Fibroblast of the aortic adventitia (primary cell): Measurements from ENCODE around the gene DHRS13. TPM values are rescaled to one million over a fixed set of nuclear protein-coding genes. Genes with fewer than 3 reads are reported as not detected.
"Not testable (repeated sequence)": the region's sequence is repeated elsewhere in the genome, so short reads cannot be mapped to it uniquely, and the experiment has no call there.

Experiments used
- DNase-seq: peaks from one replicate; pipeline ENCODE4 v3.0.0-alpha.2; 2010; ENCODE audit warnings: low read depth
- H3K4me3 ChIP-seq: 2 replicates; pipeline ENCODE4 v1.5.1; 2011; ENCODE audit warnings: low read depth, mild to moderate bottlenecking, control low read depth, low read length, moderate library complexity
- CTCF ChIP-seq: IDR thresholded peaks from 2 replicates; pipeline ENCODE4 v1.5.1; 2011; ENCODE audit warnings: mild to moderate bottlenecking, low read length, control low read depth, inconsistent platforms; ENCODE audit not compliant: insufficient read depth
- total RNA-seq: library from RNA; depleted of rRNA; stranded (reverse); fragments of >200 nt; gene quantifications from 2 replicates; pipeline ENCODE4 v1.2.3, GENCODE V29; 2012; ENCODE audit warnings: low replicate concordance

The DHRS13 gene
- total RNA-seq, 1 donor, result 5.6 TPM

GRCh38 chr17:28906276-28906675, 3.4 kb upstream of the DHRS13 start:
- no peak for TF ChIP-seq CTCF
- no peak for DNase-seq
- no peak overlapping the region for H3K4me3 ChIP-seq

DNA sequence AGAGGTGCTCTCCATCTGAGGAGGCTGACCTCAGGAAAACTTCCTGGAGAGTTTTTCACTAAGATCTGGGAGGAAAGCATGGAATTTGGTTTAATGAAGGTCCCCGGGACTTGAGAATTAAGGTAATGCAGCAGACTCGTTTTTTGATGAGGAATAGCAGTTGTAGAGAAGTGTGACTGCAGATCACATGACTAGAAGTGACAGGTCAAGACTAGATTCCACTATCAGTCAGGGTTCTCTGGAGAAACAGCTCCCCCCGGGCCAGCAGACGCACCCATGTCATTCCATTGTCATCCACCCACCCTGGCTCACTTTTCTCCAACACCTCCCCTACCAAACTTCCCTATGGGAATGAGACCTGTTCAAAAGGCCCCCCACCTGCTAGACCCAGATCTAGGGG, 1.9 kb upstream of the DHRS13 start:
- no peak overlapping the region for H3K4me3 ChIP-seq
- TF ChIP-seq CTCF, result no peak
- no peak for DNase-seq

DNA sequence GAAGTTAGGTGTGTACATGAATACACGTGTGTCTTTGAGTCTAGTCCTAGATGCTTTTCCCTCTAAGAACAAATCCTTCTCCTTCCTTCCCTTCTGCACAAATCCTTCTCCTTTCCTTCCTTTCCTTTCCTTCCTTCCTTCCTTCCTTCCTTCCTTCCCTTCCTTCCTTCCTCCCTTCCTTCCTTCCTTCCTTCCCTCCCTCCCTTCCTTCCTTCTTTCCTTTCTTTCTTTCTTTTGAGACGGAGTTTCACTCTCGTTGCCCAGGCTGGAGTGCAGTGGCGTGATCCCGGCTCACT, 615 bp upstream of the DHRS13 start:
- not testable (repeated sequence) for DNase-seq, H3K4me3 ChIP-seq

DNA sequence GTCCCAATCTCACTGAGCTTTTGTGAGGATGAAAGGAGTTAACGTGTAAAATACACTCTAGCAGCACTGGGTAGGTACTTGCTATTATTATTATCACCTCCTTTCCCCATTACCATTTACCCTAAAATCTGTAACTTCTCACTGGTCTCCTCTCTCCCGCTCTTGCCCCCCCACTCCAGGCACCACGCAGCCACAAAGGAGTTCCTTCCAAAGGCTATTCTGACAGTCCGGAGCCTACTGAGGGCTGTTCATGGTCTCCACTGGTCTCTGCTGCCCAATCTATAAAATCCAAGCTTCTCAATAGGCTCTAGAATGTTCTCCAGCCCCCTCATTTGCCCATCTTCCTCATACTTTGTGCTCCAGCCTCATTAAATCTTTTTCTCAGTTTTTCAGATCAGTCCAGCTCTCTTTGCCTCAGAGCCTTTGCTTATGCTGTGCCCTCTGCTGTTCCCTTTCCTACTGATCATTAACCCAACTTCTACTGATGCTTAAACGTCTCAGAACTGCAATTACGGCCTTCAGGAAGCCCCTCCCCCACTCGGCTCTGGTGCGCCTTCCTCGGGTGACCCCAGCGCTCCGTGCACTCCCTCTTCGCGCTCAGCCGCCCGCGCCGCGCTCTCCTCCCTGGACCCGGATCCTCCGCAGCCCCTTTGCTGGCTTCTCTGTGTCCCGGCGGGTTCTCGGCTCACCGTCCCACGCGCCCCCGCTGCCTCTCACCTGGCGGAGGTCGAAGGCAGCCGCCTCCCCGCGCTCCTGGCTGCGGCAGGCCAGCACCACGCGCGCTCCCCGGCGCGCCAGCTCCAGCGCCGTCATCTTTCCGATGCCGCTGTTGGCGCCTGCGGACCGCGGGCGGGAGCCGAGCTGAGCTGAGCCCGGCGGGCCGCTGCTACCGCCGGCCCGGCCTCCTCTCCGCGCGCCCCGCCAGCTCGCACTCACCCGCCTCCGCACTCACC, 737 bp downstream of the DHRS13 start:
- no peak for TF ChIP-seq CTCF
- DNase-seq, result no peak
- H3K4me3 ChIP-seq, result peak overlapping the region; percentile 70

GRCh38 chr17:28900986-28901726, 1.7 kb downstream of the DHRS13 start:
- H3K4me3 ChIP-seq, result no peak overlapping the region
- no peak for TF ChIP-seq CTCF
- no peak for DNase-seq

DNA sequence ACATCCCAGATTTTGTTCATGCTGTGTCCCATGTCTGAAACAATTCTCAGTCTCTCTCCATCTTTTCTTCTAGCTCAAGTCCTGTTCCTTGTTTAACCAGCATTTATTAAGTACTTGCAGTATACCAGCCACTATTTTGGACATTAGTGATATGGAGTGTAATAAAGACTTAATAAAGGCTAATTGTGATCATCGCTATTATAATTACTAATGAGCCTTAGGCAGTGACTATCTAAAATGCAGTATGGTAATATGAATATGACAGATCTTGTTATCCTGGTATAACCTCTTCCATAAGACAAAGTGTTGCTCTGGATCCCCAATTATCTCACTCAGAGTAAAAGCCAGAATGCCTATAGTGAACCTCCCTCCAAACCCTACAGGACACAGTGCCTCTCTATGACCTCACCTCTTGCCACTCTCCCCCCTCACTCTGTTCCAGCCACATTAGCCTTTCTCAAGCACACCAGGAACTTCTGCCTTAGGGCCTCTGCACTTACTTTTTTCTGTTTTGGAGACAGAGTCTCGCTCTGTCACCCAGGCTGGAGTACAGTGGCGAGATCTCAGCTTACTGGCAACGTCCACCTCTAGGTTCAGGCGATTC, 3.6 kb downstream of the DHRS13 start:
- H3K4me3 ChIP-seq, result no peak overlapping the region
- no peak for TF ChIP-seq CTCF
- no peak for DNase-seq

GRCh38 chr17:28898527-28898955, 4.3 kb downstream of the DHRS13 start:
- TF ChIP-seq CTCF, result no peak
- no peak for DNase-seq
- H3K4me3 ChIP-seq, result peak overlapping the region; percentile 9
